ENCODE data around the gene UXS1. TPM values are rescaled to one million over a fixed set of nuclear protein-coding genes. Genes with fewer than 3 reads are reported as not detected.

The UXS1 gene
- total RNA-seq, 4 donors from 2014 or later, result 18.5 to 26.5 (median 22.8) TPM

GRCh38 chr2:106184857-106185256 is 9.2 kb downstream of the UXS1 start:
- TF ChIP-seq, protein P1, sequence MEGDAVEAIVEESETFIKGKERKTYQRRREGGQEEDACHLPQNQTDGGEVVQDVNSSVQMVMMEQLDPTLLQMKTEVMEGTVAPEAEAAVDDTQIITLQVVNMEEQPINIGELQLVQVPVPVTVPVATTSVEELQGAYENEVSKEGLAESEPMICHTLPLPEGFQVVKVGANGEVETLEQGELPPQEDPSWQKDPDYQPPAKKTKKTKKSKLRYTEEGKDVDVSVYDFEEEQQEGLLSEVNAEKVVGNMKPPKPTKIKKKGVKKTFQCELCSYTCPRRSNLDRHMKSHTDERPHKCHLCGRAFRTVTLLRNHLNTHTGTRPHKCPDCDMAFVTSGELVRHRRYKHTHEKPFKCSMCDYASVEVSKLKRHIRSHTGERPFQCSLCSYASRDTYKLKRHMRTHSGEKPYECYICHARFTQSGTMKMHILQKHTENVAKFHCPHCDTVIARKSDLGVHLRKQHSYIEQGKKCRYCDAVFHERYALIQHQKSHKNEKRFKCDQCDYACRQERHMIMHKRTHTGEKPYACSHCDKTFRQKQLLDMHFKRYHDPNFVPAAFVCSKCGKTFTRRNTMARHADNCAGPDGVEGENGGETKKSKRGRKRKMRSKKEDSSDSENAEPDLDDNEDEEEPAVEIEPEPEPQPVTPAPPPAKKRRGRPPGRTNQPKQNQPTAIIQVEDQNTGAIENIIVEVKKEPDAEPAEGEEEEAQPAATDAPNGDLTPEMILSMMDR (IDR thresholded peaks at IDR 0.05; ENCODE audit: low read depth), result no peak

- TF ChIP-seq, protein P1 (IDR thresholded peaks at IDR 0.05; ENCODE audit: low read depth), result no peak
These were observed 9.7 kb downstream of the UXS1 start for GRCh38 chr2:106184394-106184793.

- TF ChIP-seq, protein P1 (IDR thresholded peaks at IDR 0.05; ENCODE audit: low read depth), result no peak
These were observed 10.9 kb downstream of the UXS1 start for GRCh38 chr2:106183101-106183696.

DNA sequence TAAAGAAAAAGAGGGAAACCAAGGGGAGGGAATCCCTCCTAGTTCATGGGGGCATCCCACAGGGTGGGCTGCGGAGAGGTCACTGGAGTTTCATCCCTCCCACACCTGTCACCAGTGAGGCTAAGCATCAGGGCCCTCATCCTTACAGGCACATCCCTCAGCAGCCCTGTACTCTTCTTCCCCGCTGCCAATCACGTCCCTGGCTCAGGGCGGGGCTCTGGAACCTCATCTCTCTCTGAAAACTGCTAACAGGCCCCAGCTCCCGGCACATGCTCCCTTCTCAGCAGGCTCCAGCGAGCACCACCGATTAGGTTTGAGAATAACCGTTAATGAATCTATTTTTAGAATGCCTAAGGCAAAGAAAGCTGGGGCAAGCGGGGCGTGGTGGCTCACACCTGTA is 13.0 kb downstream of the UXS1 start:
- TF ChIP-seq, protein P1 (IDR thresholded peaks at IDR 0.05; ENCODE audit: low read depth), result no peak

GRCh38 chr2:106180602-106181001 is 13.5 kb downstream of the UXS1 start:
- TF ChIP-seq, protein P1 (IDR thresholded peaks at IDR 0.05; ENCODE audit: low read depth), result no peak

- TF ChIP-seq, protein P1 (IDR thresholded peaks at IDR 0.05; ENCODE audit: low read depth), result no peak
These were observed 15.4 kb downstream of the UXS1 start for GRCh38 chr2:106178716-106179115.

- TF ChIP-seq, protein P1 (IDR thresholded peaks at IDR 0.05; ENCODE audit: low read depth), result no peak
These were observed 16.5 kb downstream of the UXS1 start for GRCh38 chr2:106177581-106177980.

Measured in subcutaneous adipose tissue (tissue), 4 donors.